ENCODE measurements around the gene IRF5. TPM values are rescaled to one million over a fixed set of nuclear protein-coding genes. Genes with fewer than 3 reads are reported as not detected.

IRF5 gene
- total RNA-seq, 2 donors from 2014 or later: 6.6 to 8.5 TPM

DNA sequence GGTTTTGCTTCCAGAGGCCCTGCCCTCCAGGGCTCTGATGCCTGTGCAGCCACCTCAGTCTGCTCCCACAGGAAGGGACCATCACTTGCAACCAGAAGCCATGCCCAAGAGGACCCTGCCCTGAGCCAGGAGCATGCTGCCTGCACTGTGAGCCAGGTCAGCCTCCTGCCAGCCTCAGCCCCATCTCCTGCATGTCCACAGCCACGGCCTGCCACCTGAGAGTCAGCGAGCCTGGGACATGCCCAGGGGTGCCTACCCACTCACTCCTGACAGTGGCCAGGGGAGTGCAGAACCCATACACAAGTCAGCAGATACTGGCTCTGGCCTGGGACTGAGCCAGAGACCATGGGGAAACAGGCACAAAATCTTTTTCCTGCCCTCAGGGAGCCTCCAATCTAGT is 20.6 kb upstream of the IRF5 start:
- DNase-seq: no peak

DNA sequence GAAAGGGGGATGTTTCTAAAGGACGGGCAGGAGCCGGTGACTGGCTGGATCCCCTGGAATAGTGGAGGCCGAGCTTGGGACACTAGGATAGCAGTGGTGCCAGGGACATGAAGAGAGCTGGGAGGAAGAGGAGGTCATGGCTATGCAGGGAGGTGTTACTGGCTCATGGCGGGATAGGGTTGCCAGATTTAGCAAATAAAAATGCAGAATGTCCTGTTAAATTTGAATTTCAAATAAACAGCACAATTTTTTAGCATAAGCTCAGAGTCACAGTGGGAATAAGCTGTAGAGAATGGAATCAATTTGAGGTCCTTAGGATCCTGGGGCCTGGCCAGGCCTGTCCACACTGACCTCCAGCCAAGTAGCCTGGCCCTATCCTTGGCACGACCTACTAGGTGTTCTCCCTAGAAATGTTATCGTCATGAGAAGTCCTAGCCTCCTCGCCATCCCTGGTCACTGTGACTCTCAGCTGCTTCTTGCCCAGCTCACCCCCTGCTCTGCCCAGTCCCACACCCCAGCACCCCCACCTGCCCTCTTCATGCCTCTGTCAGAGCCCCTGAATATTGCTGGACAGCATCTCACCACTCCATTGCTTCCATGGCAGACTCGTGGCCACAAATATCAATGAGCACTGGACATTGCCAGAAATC is 19.6 kb upstream of the IRF5 start:
- DNase-seq: no peak

More for the DNA sequence above, 20.6 kb upstream of the IRF5 start:
- intact Hi-C loops (cut with DNase I, micrococcal nuclease): no loop called here
- ATAC-seq: no peak

DNA sequence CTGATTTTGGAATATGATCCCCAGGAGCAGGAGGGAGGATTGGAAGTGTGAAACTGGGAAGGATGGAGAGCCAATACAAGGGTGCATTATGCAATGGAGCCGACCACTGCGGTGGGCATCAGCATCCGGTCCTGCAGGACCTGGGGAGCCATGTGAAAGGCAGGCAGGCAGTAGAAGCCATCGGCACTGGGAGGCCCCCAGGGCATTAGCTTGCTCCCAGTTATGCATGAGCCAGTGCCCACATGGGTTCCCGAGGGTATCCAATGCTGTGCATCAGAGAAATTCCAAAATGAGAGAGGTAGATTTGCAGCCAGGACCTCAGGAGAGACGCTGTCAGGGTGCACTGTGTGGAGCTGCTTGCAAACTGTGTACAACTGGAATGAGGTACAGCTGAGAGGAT is 18.5 kb upstream of the IRF5 start:
- DNase-seq: no peak
- intact Hi-C loops (cut with DNase I, micrococcal nuclease): no loop called here
- ATAC-seq: no peak

More for the DNA sequence above, 19.6 kb upstream of the IRF5 start:
- intact Hi-C loops (cut with DNase I, micrococcal nuclease): no loop called here
- ATAC-seq: no peak

DNA sequence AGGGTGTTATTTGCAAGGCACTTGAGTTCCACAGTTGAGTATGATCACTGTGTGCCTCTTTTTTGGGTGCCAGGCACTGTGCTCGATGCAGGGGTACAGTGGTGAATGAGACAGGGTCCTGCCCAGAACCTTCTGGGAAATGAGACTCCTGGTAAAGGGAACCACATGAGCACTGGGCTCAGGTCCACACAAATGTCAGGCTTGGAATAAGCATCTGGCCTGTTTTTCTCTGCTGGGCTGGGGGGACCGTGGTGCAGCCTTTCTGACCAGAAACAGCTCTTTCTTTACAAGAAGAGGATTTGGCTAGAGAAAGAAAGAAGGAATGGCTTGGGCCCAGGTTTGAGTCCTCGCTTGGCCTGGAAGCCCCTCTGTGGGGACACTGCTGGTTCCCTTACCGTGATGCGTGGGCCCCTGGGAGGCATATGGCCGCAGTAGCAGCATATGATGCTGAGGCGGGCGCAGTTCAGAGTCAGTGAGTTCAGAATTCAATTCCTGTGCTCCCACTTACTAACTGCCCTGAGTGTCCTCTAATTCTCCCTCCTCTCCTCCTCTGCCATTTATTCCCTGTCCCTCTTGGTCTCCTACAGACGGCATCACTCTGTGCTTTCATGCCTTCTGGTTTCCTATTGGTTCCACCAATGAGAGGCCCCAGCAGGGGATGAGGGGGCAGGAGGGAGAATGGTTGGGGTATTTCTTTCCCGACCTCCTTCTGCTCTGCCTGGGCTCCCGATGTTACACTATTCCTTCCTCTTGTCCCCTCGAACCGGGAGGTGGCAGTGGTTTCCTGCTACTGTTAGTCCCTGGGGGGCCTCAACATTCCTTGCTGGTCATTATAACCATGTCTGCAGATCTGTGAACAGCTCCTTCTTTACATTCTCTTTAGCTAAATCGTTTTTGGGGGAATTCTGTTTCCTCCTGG is 17.6 kb upstream of the IRF5 start:
- no peak for DNase-seq
- intact Hi-C loops (cut with DNase I, micrococcal nuclease): no loop called here
- ATAC-seq: no peak

DNA sequence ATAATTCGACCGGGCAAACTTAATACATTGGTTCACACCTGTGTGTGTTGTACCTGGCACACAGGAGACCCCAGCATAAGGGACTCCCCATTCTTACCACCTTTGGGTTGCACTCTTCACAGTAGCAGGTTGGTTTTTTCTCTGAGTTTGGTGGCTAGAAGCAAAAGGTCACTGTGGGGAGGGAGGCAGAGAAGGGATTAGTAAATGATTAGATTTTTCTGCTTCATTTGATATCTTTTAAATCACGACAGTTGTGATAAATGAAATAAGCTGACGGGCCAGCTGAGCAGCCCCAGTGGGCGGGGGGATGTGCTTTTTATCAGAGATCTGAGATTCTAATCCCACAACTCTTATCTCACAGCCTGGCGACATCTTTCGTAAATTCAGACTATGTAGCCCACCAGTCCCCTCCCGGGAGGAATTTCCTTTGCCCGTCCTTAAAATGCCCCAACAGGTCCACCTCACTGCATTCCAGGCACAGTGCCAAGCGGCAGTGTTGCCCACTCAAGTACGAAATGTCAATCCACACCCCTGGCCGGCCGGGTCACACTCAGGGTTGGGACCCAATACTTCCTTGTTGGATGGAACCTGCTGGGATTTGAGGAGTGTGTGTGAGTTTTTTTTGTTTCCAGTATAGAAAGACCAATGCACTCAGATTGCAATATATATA is 16.7 kb upstream of the IRF5 start:
- no peak for ATAC-seq
- intact Hi-C loops (cut with DNase I, micrococcal nuclease): no loop called here
- DNase-seq: no peak

DNA sequence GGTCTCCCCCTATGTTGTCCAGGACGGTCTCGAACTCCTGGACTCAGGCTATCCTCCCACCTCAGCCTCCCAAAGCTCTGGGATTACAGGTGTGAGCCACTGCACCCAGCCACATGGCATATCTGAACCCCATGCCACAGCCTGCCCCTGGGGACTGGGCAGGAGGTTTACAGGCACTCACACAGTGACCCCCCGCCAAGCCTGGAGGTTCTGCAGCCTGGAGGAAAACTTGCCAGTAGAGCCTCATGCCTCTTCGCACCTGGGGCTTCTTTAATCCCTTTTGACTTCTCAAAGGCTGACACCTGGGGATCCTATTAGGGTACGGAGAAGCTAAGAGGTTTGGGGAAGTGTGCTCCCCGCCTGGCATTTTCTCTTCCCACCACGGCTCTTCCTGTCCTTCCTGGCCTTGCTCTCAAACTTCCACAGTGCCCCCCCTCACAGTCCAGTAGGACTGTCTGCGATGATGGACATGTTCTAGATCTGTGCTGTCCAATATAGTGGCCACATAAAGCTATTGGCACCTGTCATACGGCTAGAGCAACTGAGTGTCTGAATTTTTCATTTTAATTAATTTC is 15.8 kb upstream of the IRF5 start:
- DNase-seq: no peak
- no peak for ATAC-seq
- intact Hi-C loops (cut with DNase I, micrococcal nuclease): no loop called here

DNA sequence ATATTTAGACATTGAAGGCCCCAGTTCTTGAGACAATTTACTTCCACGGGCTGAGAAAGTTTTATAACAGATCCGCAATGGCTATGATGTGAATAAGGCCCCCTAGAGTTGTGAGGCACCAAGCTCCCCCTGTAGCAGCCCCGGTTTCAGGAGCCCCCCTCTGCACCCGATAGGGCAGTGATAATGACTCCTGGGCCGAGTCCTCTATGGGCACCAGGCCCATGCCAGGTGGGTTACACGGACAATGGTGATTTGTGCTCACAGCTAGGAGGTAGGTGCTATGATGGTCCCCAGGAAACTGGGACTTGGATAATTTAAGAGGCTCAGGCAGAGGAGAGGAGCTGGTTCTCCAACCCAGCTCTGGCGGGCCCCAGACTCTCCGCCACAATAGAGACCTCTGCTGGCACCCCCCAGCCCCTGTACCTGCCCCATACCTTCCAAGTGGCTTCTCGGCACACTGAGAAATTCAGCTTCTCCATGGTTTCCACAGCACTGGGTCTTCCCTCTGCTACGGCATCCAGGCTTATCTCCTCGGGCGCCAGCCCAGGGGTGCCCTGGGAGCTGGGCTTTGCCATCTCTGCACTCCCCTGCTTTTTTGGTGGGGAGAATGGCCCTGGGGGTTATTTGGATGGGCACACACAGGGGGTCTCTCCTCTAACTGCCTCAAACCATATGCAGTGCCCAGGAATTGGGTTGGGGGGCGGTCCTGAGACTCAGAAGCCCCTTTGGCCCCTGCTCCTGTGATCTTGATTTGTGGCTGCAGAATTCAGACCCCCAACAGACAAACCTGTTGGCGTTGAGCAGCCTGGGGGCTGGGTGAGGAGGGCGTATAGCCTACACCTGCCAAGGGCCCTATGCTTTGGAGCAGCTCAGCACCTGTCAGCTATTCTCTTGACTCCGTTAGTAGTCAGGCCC is 15.0 kb upstream of the IRF5 start:
- ATAC-seq (no peak), DNase-seq (peak in 1 of 2 donors; percentile 0)
- intact Hi-C loops (cut with DNase I, micrococcal nuclease): no loop called here

DNA sequence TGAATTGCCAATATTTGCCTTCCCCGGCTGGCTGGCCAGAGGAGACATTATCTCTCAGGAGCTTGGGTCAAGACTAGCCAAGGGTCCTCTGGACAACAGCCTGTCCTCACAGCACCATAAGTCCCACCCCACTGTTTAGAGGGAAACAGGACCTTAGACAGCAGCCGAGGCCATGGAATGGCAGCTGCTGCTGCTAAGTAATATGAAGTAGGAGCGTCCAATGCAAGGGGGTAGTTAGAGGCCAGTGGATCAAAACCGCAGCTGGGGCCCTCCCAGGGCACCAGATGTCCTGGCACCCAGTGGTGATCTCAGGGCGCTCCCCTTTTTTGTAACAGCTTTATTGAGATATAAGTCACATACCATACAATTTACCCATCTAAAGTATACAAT is 14.3 kb upstream of the IRF5 start:
- DNase-seq: no peak
- intact Hi-C loops (cut with DNase I, micrococcal nuclease): no loop called here
- no peak for ATAC-seq

DNA sequence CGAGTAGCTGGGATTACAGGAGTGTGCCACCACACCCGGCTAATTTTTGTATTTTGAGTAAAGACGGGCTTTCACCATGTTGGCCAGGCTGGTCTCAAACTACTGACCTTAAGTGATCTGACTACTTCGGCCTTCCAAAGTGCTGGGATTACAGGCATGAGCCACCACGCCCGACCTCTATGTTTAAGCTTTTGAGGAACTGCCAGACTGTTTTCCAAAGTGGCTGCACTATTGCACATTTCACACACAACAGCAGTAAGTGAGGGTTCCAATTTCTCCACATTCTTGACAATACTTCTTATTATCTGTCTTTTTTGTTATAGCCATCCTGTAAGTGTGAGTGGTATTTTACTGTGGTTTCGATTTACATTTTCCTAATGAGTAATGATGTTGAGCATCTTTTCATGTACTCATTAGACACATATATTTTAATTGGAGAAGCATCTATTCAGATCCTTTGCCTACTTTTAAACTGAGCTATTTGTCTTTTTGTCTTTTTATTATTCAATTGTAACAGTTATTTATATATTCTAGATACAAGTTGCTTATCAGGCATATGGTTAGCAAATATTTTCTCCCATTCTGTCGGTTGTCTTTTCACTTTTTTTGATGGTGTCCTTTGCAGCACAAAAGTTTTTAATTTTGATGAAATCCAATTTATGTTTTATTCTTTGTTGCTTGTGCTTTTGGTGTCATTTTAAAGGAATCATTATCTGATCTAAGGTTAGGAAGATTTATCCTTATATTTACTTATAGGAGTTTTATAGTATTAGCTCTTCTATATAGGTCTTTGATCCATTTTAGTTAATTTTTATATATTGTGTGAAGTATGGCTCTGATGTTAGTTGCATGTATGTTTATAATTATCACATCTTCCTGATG is 12.8 kb upstream of the IRF5 start:
- no peak for ATAC-seq
- intact Hi-C loops (cut with DNase I, micrococcal nuclease): no loop called here
- no peak for DNase-seq

DNA sequence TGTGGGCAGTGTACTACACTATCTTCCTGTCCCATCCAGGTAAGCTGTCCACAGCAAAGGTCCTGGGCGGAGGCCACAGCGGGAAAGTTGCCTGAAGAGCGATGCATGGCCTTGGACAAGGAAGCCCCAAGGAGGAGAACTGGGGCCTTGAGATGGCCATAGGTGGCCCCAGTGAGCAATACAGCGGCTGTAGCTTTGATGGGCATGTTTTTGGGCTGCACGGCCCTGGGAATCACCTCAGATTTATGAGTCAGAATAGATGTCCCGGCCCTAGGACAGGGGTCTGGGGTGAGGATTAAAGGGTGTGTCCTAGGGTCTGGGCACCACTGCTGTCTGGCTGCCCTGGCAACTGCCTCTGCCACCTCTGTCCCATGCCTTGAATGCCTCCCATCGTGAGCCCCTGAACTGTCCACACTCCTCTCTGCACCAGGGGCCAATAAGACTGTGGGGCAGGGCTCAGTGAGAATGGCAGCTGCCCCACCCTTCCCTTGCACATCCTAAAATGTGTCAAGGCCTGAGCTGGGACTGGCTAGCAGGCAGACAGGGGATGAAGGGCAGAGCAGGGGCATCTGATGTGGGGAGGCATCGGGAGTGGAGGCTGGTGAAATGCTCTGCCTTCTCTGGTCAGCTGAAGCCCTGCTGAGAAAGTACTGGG is 9.4 kb upstream of the IRF5 start:
- ATAC-seq (no peak), DNase-seq (peak in 1 of 2 donors; percentile 14)
- intact Hi-C loops (cut with DNase I, micrococcal nuclease): no loop called here

DNA sequence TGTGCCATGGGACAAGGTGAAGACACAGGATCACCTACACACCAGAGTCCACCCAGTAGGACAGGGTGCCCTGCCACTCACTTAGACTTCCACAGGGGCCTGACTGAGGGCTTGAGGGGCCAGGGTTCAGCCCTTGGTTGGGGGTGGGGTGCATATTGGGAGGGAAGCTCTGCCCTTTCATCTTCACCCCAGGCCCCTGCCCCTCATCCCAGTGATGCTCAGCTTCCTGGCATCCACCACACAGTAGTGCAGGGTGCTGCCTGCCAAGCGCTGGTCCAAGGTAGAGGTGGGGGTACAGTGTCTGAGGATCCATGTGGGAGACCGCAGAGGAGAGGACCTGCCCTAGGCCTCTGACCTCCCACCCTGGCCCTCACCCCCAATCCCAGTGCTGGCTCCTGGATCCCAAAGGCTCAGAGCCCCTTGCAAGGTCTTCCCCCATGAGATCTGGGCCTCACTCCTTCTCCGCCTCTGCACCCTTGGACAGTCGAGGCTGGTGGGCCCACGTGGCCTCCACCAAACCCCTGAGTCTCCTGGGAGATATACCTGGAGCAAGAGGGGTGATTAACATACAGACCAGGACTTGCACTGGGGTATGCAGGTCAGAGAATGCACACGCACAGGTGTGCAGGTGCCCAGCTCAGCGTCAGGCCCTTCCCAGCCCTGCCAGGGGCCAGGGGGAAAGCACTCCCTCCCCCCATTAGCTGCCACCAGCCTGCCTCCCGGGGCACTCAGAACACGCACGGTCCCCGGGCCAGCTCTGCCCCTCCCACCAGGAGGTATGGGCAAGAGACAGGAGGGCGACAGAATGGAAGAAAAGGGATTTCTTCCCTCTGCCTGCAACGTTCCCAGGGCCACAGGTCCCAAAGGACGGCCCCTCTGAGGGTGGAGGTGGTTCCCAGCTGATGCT is 8.6 kb upstream of the IRF5 start:
- DNase-seq (peak in 1 of 2 donors; percentile 17), ATAC-seq (no peak)
- intact Hi-C loops (cut with DNase I, micrococcal nuclease): no loop called here

DNA sequence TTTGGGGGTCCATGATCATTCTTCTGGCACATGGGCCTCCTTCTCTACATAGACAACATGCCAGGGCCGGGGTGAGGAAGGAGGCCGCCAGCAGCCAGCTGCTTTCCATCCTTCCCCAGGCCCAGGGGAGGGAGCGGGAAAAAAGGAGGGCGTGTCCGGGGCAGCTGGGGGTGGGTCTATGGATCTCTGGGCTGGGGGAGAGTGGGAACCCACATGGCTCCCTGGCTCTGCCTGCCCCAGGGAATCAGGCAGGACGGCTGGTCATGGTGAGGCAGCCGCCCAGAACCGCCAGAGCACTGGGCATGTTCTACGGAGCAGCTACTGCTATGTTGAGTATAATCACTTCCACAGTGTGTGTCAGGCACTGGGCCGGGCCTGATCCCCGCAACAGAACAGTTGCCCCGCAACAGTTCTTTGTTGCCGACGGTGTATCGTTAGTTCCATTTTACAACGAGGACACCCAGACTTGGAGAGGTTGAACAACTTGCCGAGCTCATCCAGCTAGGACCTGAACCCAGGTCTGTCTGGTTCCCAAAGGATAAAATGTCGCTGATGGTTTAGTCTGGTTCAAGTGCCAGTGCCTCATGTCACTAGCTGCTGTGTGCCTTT is 6.4 kb upstream of the IRF5 start:
- ATAC-seq (no peak), DNase-seq (peak in 1 of 2 donors; percentile 10)
- intact Hi-C loops (cut with DNase I, micrococcal nuclease): no loop called here

DNA sequence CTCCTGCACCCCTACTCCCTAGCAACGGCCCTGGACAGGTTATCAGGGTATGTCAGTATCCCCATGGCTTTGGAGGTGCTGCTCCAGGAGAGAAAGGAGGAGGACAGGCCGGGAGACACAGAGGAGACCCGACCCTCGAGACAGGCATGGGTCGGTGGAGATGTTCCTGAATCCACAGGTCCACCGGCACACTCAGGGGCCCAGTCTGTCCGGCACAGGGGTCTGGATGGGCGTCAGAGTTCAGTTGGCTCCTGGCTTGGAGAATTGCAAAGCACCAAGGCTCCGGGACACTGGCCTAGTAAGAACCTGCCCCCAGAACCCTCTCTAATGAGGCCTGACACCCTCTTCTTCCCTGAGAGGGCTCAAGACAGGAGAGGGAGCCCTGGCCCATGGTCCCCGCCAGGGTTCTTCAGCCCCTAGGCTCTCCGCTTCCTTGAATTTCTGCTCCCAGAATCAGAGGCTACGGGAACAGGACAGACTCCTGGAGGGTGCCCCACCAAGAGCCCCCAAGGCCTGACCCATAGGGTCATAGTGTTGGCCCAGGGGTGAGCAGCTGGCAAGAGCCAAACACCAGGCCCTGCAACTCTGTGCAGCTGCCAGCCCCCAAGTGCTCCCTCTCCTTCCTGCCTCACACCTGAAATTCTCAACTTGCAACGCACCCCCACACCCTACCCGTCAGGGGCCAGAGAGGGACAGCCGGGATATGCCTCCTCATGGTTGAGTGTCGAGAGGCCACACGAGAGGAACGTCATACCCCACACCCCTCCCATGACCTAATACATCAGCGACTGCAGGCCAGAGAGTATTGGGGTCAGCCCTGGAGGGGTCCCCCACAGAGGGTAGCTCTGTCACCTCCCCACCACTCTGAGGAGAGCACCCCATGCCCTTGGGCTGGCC is 5.5 kb upstream of the IRF5 start:
- intact Hi-C loops (cut with DNase I, micrococcal nuclease): no loop called here
- no peak for ATAC-seq
- peak in 1 of 2 donors; percentile 27 for DNase-seq

DNA sequence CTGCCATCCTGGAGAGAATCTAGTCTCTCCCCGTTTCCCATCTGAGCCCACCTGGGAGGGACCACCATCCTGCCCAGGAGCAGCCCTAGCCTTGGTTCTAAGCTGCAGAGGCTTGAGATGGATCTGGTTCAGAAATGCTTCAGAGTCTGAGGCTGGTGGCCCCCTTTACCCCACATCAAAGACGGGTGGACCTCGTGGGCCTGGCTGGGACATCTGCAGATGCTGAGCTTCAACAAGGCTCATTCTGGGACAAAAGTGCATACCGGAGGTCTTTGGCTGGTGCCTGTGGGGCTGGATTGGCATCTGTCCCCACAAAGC is 4.9 kb upstream of the IRF5 start:
- DNase-seq (no peak), ATAC-seq (no peak)
- intact Hi-C loops (cut with DNase I, micrococcal nuclease): no loop called here
